PC-3 (cell line): ENCODE measurements around the gene GPX4. TPM values are rescaled to one million over a fixed set of nuclear protein-coding genes. Genes with fewer than 3 reads are reported as not detected.

ENCODE experiments used
- ATAC-seq: fragments of 200-7000 bp; cut with Tn5 transposase; 2 replicates; pipeline ENCODE4 v1.9.1; 2020; ENCODE audit warnings: mild to moderate bottlenecking, moderate library complexity
- BruUV-seq: library from RNA; stranded (reverse); fragments of 400-500 nt; replicated peaks from 2 replicates; lab custom pipeline; 2021; lab: Mats Ljungman, UMichigan
- CTCF ChIA-PET: fragments of 300-600 bp; sonication (Branson Sonifier 250); formaldehyde crosslinking; loops from one replicate; lab custom pipeline; 2022; ENCODE audit warnings: antibody characterized with exemption; lab: Charles Lee
- POLR2A ChIA-PET: fragments of 300-600 bp; sonication (Branson Sonifier 250); formaldehyde crosslinking; loops from one replicate; lab custom pipeline; 2022; ENCODE audit warnings: antibody characterized with exemption; ENCODE audit not compliant: unreplicated experiment; lab: Charles Lee
- DNase-seq: peaks from one replicate; pipeline ENCODE4 v3.0.0-alpha.2; 2015
- H2AFZ ChIP-seq: fragments of 300-600 bp; sonication (generic); 2 replicates; pipeline ENCODE4 v1.6.0; 2016; ENCODE audit warnings: antibody characterized with exemption, low read length
- H3F3A ChIP-seq: fragments of 300-600 bp; sonication (generic); one replicate; pipeline ENCODE4 v1.6.0; 2017; ENCODE audit warnings: antibody characterized with exemption, low read length, control low read depth, mild to moderate bottlenecking; ENCODE audit not compliant: unreplicated experiment
- H3K27ac ChIP-seq: fragments of 300-600 bp; sonication (generic); 2 replicates; pipeline ENCODE4 v1.5.1; 2016; ENCODE audit warnings: mild to moderate bottlenecking, low read length
- H3K27me3 ChIP-seq: fragments of 300-600 bp; sonication (generic); 2 replicates; pipeline ENCODE4 v1.6.1; 2016; ENCODE audit warnings: low read length, mixed read lengths
- H3K36me3 ChIP-seq: fragments of 300-600 bp; sonication (generic); 2 replicates; pipeline ENCODE4 v1.6.1; 2016; ENCODE audit warnings: low read depth, mixed run types, low read length, mixed read lengths
- H3K4me1 ChIP-seq: fragments of 300-600 bp; sonication (generic); 2 replicates; pipeline ENCODE4 v1.5.1; 2016; ENCODE audit warnings: low read length; ENCODE audit not compliant: insufficient read depth
- H3K4me2 ChIP-seq: fragments of 300-600 bp; sonication (generic); 2 replicates; pipeline ENCODE4 v1.6.0; 2016; ENCODE audit warnings: low read length
- H3K4me3 ChIP-seq: fragments of 300-600 bp; sonication (generic); 2 replicates; pipeline ENCODE4 v1.5.1; 2016; ENCODE audit warnings: mild to moderate bottlenecking, low read length, mixed read lengths
- H3K79me2 ChIP-seq: fragments of 300-600 bp; sonication (generic); 2 replicates; pipeline ENCODE4 v1.6.1; 2017; ENCODE audit warnings: low read length, mixed read lengths
- H3K9ac ChIP-seq: fragments of 300-600 bp; sonication (generic); 2 replicates; pipeline ENCODE4 v1.6.0; 2016; ENCODE audit warnings: mild to moderate bottlenecking, low read length
- H3K9me2 ChIP-seq: fragments of 300-600 bp; sonication (generic); replicated peaks from 2 replicates; pipeline ENCODE4 v1.6.1; 2016; ENCODE audit warnings: mixed run types, low read length, mixed read lengths
- H3K9me3 ChIP-seq: fragments of 300-600 bp; sonication (generic); 2 replicates; pipeline ENCODE4 v1.6.1; 2016; ENCODE audit warnings: low read length, mixed read lengths
- H4K20me1 ChIP-seq: fragments of 300-600 bp; sonication (generic); 2 replicates; pipeline ENCODE4 v1.6.1; 2016; ENCODE audit warnings: low read length, mixed read lengths
- CTCF ChIP-seq: fragments of 300-600 bp; sonication (generic); conservative IDR thresholded peaks from 2 replicates; pipeline ENCODE4 v1.5.1; 2017; ENCODE audit warnings: antibody characterized with exemption, low read depth, mild to moderate bottlenecking, low read length
- EZH2 ChIP-seq: fragments of 300-600 bp; sonication (generic); IDR thresholded peaks from one replicate; pipeline ENCODE4 v1.6.1; 2017; ENCODE audit warnings: antibody characterized with exemption, mild to moderate bottlenecking, low read length; ENCODE audit not compliant: unreplicated experiment
- EZH2phosphoT487 ChIP-seq: fragments of 300-600 bp; sonication (generic); IDR thresholded peaks from 2 replicates; pipeline ENCODE4 v1.6.1; 2018; ENCODE audit warnings: mild to moderate bottlenecking, antibody characterized with exemption, low read length, borderline replicate concordance
- intact Hi-C: fragments of 100-400 bp; cut with micrococcal nuclease; formaldehyde crosslinking; loops from 2 replicates; pipeline ENCODE4 v1.9.0; 2023
- total RNA-seq: library from RNA; depleted of rRNA; stranded (reverse); fragments of >200 nt; gene quantifications from 2 replicates; pipeline ENCODE4 v1.2.3, GENCODE V29; 2014

The GPX4 gene
- total RNA-seq, 1 experiment from 2014 or later, result 644 TPM

GRCh38 chr19:1146858-1147780 is 43.3 kb downstream of the GPX4 start:
- Histone ChIP-seq H3K4me1 (no peaks in the 10 kb centered on the region), H3K9ac (no peak overlapping the region), H3K27ac (no peak overlapping the region), H3K79me2 (peaks cover 14% of the 10 kb centered on the region; the same call in 1 of the 2 replicates), H3K36me3 (peaks cover 22% of the 10 kb centered on the region), H3F3A (no peaks in the 10 kb centered on the region), H2AFZ (no peak overlapping the region), H4K20me1 (no peaks in the 10 kb centered on the region), H3K9me3 (no peaks in the 10 kb centered on the region), H3K9me2 (no peaks in the 10 kb centered on the region), H3K4me2 (no peak overlapping the region), H3K4me3 (no peak overlapping the region), H3K27me3 (no peaks in the 10 kb centered on the region)
- DNase-seq (no peak), ATAC-seq (no peak)
- ChIA-PET CTCF (no interaction called here), POLR2A (no interaction called here)
- intact Hi-C loops, result no loop called here
- TF ChIP-seq CTCF (no peak), EZH2phosphoT487 (no peak), EZH2 (no peak)
- BruUV-seq, result no TSS peak

GRCh38 chr19:1147934-1148549 is 44.2 kb downstream of the GPX4 start:
- Histone ChIP-seq H4K20me1 (no peaks in the 10 kb centered on the region), H3K4me3 (no peak overlapping the region), H3F3A (no peaks in the 10 kb centered on the region), H3K9me3 (no peaks in the 10 kb centered on the region), H3K27ac (no peak overlapping the region), H3K4me2 (no peak overlapping the region), H3K9me2 (no peaks in the 10 kb centered on the region), H3K4me1 (no peaks in the 10 kb centered on the region), H3K27me3 (no peaks in the 10 kb centered on the region), H3K36me3 (peaks cover 23% of the 10 kb centered on the region), H3K79me2 (peaks cover 9% of the 10 kb centered on the region; the same call in 1 of the 2 replicates), H3K9ac (no peak overlapping the region), H2AFZ (no peak overlapping the region)
- ChIA-PET POLR2A (no interaction called here), CTCF (no interaction called here)
- TF ChIP-seq EZH2phosphoT487, result no peak
- no TSS peak for BruUV-seq
- DNase-seq (no peak), ATAC-seq (no peak)
- intact Hi-C loops, result no loop called here

GRCh38 chr19:1149259-1150045 is 45.7 kb downstream of the GPX4 start:
- no peaks in the 10 kb centered on the region for H4K20me1 ChIP-seq
- no TSS peak for BruUV-seq
- TF ChIP-seq EZH2phosphoT487 (no peak), CTCF (no peak), EZH2 (no peak)
- no peak overlapping the region for H3K9ac ChIP-seq
- no peaks in the 10 kb centered on the region for H3K9me2 ChIP-seq
- no peaks in the 10 kb centered on the region for H3F3A ChIP-seq
- H3K27ac ChIP-seq, result no peak overlapping the region
- no peaks in the 10 kb centered on the region for H3K9me3 ChIP-seq
- POLR2A ChIA-PET, result no interaction called here
- H3K27me3 ChIP-seq, result no peaks in the 10 kb centered on the region
- H2AFZ ChIP-seq, result no peak overlapping the region
- H3K4me2 ChIP-seq, result no peak overlapping the region
- H3K79me2 ChIP-seq, result peaks cover 11% of the 10 kb centered on the region
- H3K4me3 ChIP-seq, result no peak overlapping the region
- no peaks in the 10 kb centered on the region for H3K4me1 ChIP-seq
- ATAC-seq, result no peak
- CTCF ChIA-PET, result no interaction called here
- DNase-seq, result no peak
- intact Hi-C loops, result no loop called here
- H3K36me3 ChIP-seq, result peaks cover 22% of the 10 kb centered on the region
